T-cell (primary cell): ENCODE results near the gene ST7. TPM values are rescaled to one million over a fixed set of nuclear protein-coding genes. Genes with fewer than 3 reads are reported as not detected.
"Not testable (repeated sequence)": the region's sequence is repeated elsewhere in the genome, so short reads cannot be mapped to it uniquely, and the experiment has no call there.

Experiments
- ATAC-seq, 4 experiments: fragments of 200-7000 bp in 3 of 4; fragments of 150-1000 bp in 1 of 4; cut with Tn5 transposase; replicated peaks in 1 of 4; 1 replicate in 3 of 4; 2 replicates in 1 of 4; pipeline ENCODE4 v1.10.0; 2021; ENCODE audit warnings: moderate library complexity in 3 of 4, mild to moderate bottlenecking in 2 of 4, moderate number of reproducible peaks in 1 of 4
- CTCF ChIA-PET, 2 donors: fragments of 300-600 bp; sonication (Branson Sonifier 250); formaldehyde crosslinking; loops; one replicate each; lab custom pipeline; 2022; ENCODE audit warnings: antibody characterized with exemption in 2 of 2; lab: Charles Lee
- POLR2A ChIA-PET, 2 donors: fragments of 300-600 bp; sonication (Branson Sonifier 250); formaldehyde crosslinking; loops; one replicate each; lab custom pipeline; 2022; ENCODE audit warnings: antibody characterized with exemption in 2 of 2; lab: Charles Lee
- DNase-seq, 35 experiments: peaks; one replicate each; pipeline versions ENCODE4 v3.0.0 to v3.0.0-alpha.2; 2013 to 2023
- H3K27ac ChIP-seq: one replicate; pipeline ENCODE4 v1.5.1; 2013; ENCODE audit warnings: low read length
- H3K27me3 ChIP-seq, 2 experiments: replicated peaks in 1 of 2; 1 replicate in 1 of 2; 2 replicates in 1 of 2; pipeline versions ENCODE4 v1.6.1 to v1.7.0; 2013; ENCODE audit warnings: low read length in 1 of 2, mixed read lengths in 1 of 2; ENCODE audit not compliant: control insufficient read depth in 2 of 2, insufficient read depth in 2 of 2; ENCODE audit errors: extremely low read depth in 1 of 2
- H3K36me3 ChIP-seq, 2 donors: 1 replicate in 1 of 2; 2 replicates in 1 of 2; pipeline versions ENCODE4 v1.6.1 to v1.7.0; 2013; ENCODE audit warnings: low read length in 1 of 2; ENCODE audit not compliant: control insufficient read depth in 2 of 2, insufficient read depth in 1 of 2; ENCODE audit errors: extremely low read depth in 1 of 2
- H3K4me1 ChIP-seq, 2 experiments: 1 replicate in 1 of 2; 2 replicates in 1 of 2; pipeline versions ENCODE4 v1.6.1 to v1.7.0; 2013; ENCODE audit warnings: low read length in 2 of 2, mixed read lengths in 1 of 2; ENCODE audit not compliant: insufficient read depth in 2 of 2, control insufficient read depth in 1 of 2; ENCODE audit errors: extremely low read depth in 1 of 2
- H3K4me3 ChIP-seq, 2 donors: 1 replicate in 1 of 2; 2 replicates in 1 of 2; pipeline versions ENCODE4 v1.5.1 to v1.7.0; 2013; ENCODE audit warnings: mild to moderate bottlenecking in 2 of 2, low read length in 1 of 2, moderate library complexity in 1 of 2; ENCODE audit not compliant: control insufficient read depth in 1 of 2; ENCODE audit errors: extremely low read depth in 1 of 2
- H3K9me3 ChIP-seq: 2 replicates; pipeline ENCODE4 v1.7.0; 2013
- H3K27ac Mint-ChIP-seq, 2 donors: one replicate each; pipeline ENCODE4 v1.8.0; 2020 to 2021; ENCODE audit warnings: mild to moderate bottlenecking in 2 of 2, mixed read lengths in 2 of 2
- H3K27me3 Mint-ChIP-seq, 2 donors: one replicate each; pipeline ENCODE4 v1.8.0; 2021 to 2022; ENCODE audit warnings: mixed read lengths in 2 of 2
- H3K36me3 Mint-ChIP-seq: one replicate; pipeline ENCODE4 v1.8.0; 2021; ENCODE audit warnings: mixed read lengths
- H3K4me1 Mint-ChIP-seq, 3 donors: one replicate each; pipeline ENCODE4 v1.8.0; 2020 to 2022; ENCODE audit warnings: mixed read lengths in 3 of 3, mild to moderate bottlenecking in 1 of 3
- H3K4me3 Mint-ChIP-seq, 3 donors: one replicate each; pipeline ENCODE4 v1.8.0; 2020 to 2022; ENCODE audit warnings: mild to moderate bottlenecking in 3 of 3, mixed read lengths in 3 of 3, moderate library complexity in 3 of 3
- H3K9me3 Mint-ChIP-seq, 3 donors: one replicate each; pipeline ENCODE4 v1.8.0; 2020 to 2022; ENCODE audit warnings: mixed read lengths in 3 of 3
- WGBS: methylation state at CpG from one replicate; pipeline ENCODE4 v1.1.5; 2013; ENCODE audit warnings: missing lambda C conversion rate; ENCODE audit not compliant: insufficient coverage; 5-methylcytosine and 5-hydroxymethylcytosine counted together
- total RNA-seq, 35 experiments: library from RNA in 6 of 35; stranded (reverse) in 6 of 35; fragments of 120-200 nt in 1 of 35; gene quantifications; one replicate each; pipeline versions ENCODE4 v1.2.1 to v1.2.4 and lab custom pipeline; 2013 to 2026

Gene ST7
- total RNA-seq, 5 donors from 2014 or later (not counting 1 experiment from before 2014, with no cell fraction given), result 3.3 to 6.1 (median 4.4) TPM

DNA sequence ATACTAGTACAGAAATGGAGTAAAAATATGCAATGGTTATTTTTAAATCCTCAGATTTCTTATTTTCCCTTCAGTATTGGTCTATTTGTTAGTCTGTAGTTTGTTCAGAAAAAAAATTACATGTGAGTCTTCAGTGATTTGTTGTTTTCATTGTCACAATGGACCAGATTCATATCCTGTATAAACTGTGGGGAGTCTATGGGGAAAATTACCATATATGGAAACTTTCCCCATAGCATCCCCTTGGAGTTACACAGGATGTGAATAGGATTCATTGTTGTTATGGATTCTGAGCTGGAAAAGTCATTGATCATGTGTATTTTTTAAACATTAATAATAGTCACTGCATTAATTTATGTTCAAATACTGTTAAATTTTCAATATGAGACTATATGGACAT, 72.6 kb downstream of the ST7 start:
- peaks cover 0 to 14% (median 3%) of the 10 kb centered on the region in 3 donors for H3K9me3 Mint-ChIP-seq
- CTCF ChIA-PET, result no interaction called here
- POLR2A ChIA-PET, result no interaction called here

GRCh38 chr7:117030346-117030745, 77.0 kb downstream of the ST7 start:
- ATAC-seq, CTCF ChIA-PET, H3K4me1 ChIP-seq: not testable (repeated sequence)

More for the DNA sequence above, 72.6 kb downstream of the ST7 start:
- no peak overlapping the region for H3K4me3 ChIP-seq
- H3K27ac ChIP-seq, result no peak overlapping the region
- Mint-ChIP-seq H3K4me3 (no peak overlapping the region), H3K27me3 (no peaks in the 10 kb centered on the region), H3K27ac (no peak overlapping the region), H3K36me3 (peaks cover 3% of the 10 kb centered on the region), H3K4me1 (peaks cover 9 to 10% (median 9%) of the 10 kb centered on the region in 3 donors)
- no peaks in the 10 kb centered on the region for H3K9me3 ChIP-seq
- ATAC-seq (no peak), DNase-seq (no peak)
- H3K27me3 ChIP-seq, result no peaks in the 10 kb centered on the region
- H3K36me3 ChIP-seq, result no peaks in the 10 kb centered on the region
- peaks cover 0 to 7% of the 10 kb centered on the region in 2 experiments for H3K4me1 ChIP-seq

GRCh38 chr7:117030793-117031192, 77.5 kb downstream of the ST7 start:
- H3K27me3 Mint-ChIP-seq, H3K27ac Mint-ChIP-seq, H3K4me3 ChIP-seq, ATAC-seq, POLR2A ChIA-PET, H3K36me3 ChIP-seq, CTCF ChIA-PET, H3K36me3 Mint-ChIP-seq, H3K9me3 ChIP-seq, DNase-seq, H3K27ac ChIP-seq, H3K4me3 Mint-ChIP-seq, H3K4me1 ChIP-seq, H3K27me3 ChIP-seq, H3K4me1 Mint-ChIP-seq: not testable (repeated sequence)
- H3K9me3 Mint-ChIP-seq, result peaks cover 0 to 16% (median 3%) of the 10 kb centered on the region in 3 donors
- no CpG with 5 or more reads among the region's 1 CpG for WGBS

More at GRCh38 chr7:117030346-117030745, 77.0 kb downstream of the ST7 start:
- peaks cover 0 to 16% (median 3%) of the 10 kb centered on the region in 3 donors for H3K9me3 Mint-ChIP-seq
- H3K27ac ChIP-seq, H3K4me3 ChIP-seq, H3K9me3 ChIP-seq, H3K4me3 Mint-ChIP-seq, POLR2A ChIA-PET, H3K4me1 Mint-ChIP-seq, DNase-seq, H3K36me3 ChIP-seq, H3K36me3 Mint-ChIP-seq, H3K27me3 Mint-ChIP-seq, H3K27ac Mint-ChIP-seq, H3K27me3 ChIP-seq: not testable (repeated sequence)
- WGBS, result no CpG with 5 or more reads among the region's 1 CpG

GRCh38 chr7:117032810-117033209, 79.5 kb downstream of the ST7 start:
- no peaks in the 10 kb centered on the region for H3K4me1 Mint-ChIP-seq
- DNase-seq (no peak), ATAC-seq (no peak)
- Histone ChIP-seq H3K9me3 (no peaks in the 10 kb centered on the region), H3K4me3 (no peak overlapping the region), H3K27ac (no peak overlapping the region), H3K36me3 (no peaks in the 10 kb centered on the region), H3K4me1 (no peaks in the 10 kb centered on the region), H3K27me3 (no peaks in the 10 kb centered on the region)
- H3K27me3 Mint-ChIP-seq, result no peaks in the 10 kb centered on the region
- WGBS, result no CpG with 5 or more reads among the region's 1 CpG
- no peak overlapping the region for H3K4me3 Mint-ChIP-seq
- H3K9me3 Mint-ChIP-seq, result peaks cover 0 to 16% (median 3%) of the 10 kb centered on the region in 3 donors
- ChIA-PET CTCF (no interaction called here), POLR2A (no interaction called here)
- H3K36me3 Mint-ChIP-seq, result no peaks in the 10 kb centered on the region
- no peak overlapping the region for H3K27ac Mint-ChIP-seq

DNA sequence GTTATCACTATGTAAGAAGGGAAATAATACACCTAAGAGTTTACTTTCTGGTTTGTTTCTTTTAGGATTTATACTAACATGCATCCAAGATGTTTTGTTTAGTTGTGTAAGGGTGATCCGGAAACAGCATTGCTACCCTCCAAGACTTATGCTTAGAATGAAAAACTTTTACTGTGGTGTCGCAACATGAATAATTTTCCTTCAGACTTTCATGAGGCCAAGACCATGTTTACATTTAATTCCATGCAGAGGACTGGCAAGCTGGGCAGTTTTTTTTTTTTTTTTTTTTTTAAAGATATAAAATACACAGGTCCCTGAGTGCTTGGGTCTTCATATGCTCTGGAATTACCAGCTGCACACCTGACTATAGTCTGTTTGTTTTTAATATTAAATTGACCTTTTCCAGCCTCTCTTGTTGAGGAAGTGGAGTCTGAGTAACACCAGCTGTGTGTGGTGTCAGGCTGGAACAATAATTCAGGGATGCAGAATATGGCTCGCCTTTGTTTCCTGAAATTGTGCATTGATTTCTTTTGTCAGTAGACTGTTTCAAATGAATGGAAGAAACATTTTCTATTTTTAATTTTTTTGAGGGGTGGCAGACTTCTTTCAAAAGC, 81.7 kb downstream of the ST7 start:
- DNase-seq (no peak), ATAC-seq (no peak)
- H3K4me1 ChIP-seq, result no peaks in the 10 kb centered on the region
- H3K27ac Mint-ChIP-seq, result no peak overlapping the region
- H3K9me3 ChIP-seq, result no peaks in the 10 kb centered on the region
- no peak overlapping the region for H3K4me3 Mint-ChIP-seq
- ChIA-PET POLR2A (no interaction called here), CTCF (interaction anchor here (0.6 to 0.7 kb wide), 2 partner anchors 35 to 47 kb away, joined by 3 to 6 read pairs; no protein-coding TSS in a partner anchor)
- H3K27me3 ChIP-seq, result no peaks in the 10 kb centered on the region
- peaks cover 0 to 7% (median 3%) of the 10 kb centered on the region in 3 donors for H3K9me3 Mint-ChIP-seq
- no peak overlapping the region for H3K27ac ChIP-seq
- no peaks in the 10 kb centered on the region for H3K4me1 Mint-ChIP-seq
- no peaks in the 10 kb centered on the region for H3K36me3 ChIP-seq
- H3K36me3 Mint-ChIP-seq, result no peaks in the 10 kb centered on the region
- H3K4me3 ChIP-seq, result no peak overlapping the region
- no peaks in the 10 kb centered on the region for H3K27me3 Mint-ChIP-seq
- 100% methylated on average over 1 of the region's 3 CpGs for whole genome bisulfite sequencing

DNA sequence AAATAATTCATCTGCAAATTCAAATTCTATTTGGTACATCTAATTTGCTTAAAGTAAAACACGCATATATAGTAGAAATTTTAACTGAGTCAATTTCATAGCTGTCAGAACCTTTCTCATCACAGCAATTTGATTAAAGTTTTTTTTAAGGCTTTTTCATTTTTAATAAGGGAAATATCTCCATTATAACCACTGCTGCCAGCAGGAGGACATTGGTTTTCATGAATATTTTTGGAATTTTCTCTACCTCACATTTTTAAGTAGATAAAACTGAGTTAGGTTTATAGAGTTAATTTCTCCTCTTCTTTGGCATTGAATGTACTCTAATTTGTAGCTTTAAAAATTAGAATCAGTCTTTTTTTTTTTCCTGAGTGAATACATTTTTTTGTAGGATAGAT, 82.2 kb downstream of the ST7 start:
- peaks cover 0 to 6% (median 3%) of the 10 kb centered on the region in 3 donors for H3K9me3 Mint-ChIP-seq
- no peak for ATAC-seq
- no peaks in the 10 kb centered on the region for H3K27me3 Mint-ChIP-seq
- H3K27ac Mint-ChIP-seq, result no peak overlapping the region
- no peak overlapping the region for H3K4me3 Mint-ChIP-seq
- H3K36me3 Mint-ChIP-seq, result no peaks in the 10 kb centered on the region
- Histone ChIP-seq H3K27ac (no peak overlapping the region), H3K9me3 (no peaks in the 10 kb centered on the region), H3K4me3 (no peak overlapping the region), H3K27me3 (no peaks in the 10 kb centered on the region), H3K4me1 (no peaks in the 10 kb centered on the region), H3K36me3 (no peaks in the 10 kb centered on the region)
- ChIA-PET CTCF (interaction anchor here in 1 of 2 donors (0.7 kb wide), 1 partner anchor 34 kb away, joined by 6 read pairs; no protein-coding TSS in a partner anchor), POLR2A (interaction anchor here in 1 of 2 donors (0.6 kb wide), 1 partner anchor 747 kb away, joined by 7 read pairs; no protein-coding TSS in a partner anchor)
- H3K4me1 Mint-ChIP-seq, result no peaks in the 10 kb centered on the region
- DNase-seq, result no peak
- no CpG with 5 or more reads among the region's 1 CpG for WGBS
